DMS114 treated with DMSO at 0.1 percent for 48 hours (cell line): ENCODE data around the gene ZSWIM6.

Experiments used
- DNase-seq: peaks from one replicate; lab custom pipeline; 2025; ENCODE audit not compliant: unreplicated experiment; lab: John Stamatoyannopoulos, UW

Gene ZSWIM6

DNA sequence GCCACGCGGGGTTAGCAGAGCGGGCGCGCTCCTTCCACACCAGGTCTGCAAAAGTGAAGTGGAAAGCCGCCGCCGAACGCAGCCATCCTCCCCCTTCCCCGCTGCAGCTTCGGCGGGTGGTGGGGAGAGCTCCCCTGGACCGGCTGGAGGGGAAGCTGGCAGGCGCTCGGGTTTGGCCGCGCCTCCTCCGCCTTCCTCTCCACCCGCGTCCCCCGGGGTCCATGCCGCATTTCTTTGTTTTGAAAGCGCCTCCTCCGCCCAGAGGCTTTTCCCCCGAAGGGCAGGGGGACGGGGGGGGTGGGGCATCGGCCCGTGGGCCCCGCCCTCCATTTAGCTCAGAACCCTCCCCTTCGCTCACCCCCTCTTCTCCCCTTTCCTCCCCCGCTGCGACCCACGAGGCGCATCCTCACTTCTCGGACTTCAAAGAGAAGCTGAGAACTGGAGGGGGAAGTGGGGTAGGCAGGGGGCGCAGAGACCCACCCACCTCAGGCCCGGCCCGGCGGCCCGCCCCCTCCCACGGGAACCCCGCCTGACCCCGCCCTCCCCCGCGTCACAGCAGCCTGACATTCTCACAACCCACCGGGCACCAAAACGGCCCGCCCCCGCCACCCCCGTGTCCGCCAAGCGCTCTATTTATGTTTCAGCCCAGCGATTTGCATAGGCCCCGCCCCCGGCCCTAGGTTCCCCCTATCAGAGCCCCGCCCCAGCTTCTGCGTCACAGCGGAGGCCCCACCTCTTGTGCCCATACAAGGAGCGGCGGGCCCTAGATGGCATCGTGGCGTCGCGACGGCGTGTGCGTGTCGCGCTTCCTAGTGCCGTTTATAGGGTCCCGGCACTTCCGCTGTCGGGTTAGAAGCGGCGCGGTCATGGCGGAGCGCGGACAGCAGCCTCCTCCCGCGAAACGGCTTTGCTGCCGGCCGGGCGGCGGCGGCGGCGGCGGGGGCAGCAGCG lies at the start of gene ZSWIM6:
Gene ZSWIM6, plus strand, starts transcription at position 852 of the 951 bp plus-strand sequence. Its CDS starts 15 bp downstream, at position 867.
- DNase-seq = peak; percentile 89

DNA sequence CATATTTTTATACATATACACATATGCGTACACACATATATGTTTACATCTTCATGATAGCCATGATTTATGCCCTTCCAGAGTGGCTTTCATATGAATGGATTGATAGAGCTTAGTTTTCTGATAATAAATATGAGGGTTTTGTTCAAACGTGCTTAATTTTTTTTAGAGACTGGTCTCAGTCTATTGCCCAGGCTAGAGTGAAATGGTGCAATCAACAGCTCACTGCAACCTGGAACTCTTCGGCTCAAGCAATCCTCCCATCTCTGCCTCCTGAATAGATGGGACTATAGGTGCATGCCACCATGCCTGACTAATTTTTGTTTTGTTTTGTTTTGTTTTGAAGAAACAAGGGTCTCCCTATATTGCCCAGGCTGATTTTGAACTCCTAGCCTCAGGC lies 48.6 kb upstream of the ZSWIM6 start:
- no peak for DNase-seq

DNA sequence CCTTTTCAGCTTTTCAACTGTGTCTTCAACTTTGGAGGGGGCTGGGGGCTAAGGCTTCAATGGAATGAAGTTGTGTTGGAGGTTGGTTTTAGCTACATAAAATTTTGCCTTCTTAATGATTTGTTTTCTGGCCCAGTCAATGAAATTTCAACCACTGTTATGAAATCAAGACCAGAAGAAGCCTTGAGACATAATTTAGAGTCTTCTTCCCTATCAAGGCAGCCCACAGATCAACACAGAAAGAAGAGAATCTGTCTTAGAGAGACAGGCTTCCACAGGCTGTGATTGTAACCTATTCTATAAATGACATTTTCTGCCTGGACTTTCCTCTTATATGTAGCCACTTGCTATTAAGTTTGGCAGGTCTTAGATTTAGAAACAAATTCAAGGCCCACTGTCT lies 46.5 kb upstream of the ZSWIM6 start:
- no peak for DNase-seq

DNA sequence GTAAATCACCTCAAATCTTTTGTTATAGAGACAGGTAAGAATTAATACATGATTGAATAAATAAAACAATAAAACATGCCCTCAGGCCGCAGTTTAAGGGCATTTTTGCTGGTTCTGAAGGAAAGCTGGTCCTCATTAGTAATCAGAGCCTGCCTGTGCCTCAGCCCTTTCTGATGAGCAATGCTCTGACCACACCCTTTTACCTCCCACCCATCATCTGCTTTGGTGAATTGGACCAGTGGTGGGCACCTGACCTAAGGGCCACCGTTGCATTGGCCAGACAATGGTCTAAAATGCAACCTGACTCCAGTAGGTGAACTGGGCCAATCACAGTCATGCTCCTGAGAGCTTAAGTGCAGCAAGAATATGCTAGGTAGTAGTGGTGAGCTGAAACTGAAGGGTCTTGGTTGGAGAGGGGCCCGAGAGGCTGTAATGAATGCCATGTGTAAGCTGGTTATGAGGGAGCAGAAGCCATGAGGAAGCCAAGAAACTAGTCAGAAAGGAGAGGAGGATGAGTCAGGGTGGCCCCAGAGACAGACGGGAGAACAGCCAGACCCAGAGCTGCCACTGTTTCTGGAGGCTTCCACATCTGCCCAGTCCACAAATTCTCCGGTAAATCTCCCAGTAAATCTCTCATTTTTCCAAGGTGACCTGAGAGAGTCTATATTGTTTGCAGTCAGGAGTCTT lies 45.5 kb upstream of the ZSWIM6 start:
- DNase-seq = no peak

DNA sequence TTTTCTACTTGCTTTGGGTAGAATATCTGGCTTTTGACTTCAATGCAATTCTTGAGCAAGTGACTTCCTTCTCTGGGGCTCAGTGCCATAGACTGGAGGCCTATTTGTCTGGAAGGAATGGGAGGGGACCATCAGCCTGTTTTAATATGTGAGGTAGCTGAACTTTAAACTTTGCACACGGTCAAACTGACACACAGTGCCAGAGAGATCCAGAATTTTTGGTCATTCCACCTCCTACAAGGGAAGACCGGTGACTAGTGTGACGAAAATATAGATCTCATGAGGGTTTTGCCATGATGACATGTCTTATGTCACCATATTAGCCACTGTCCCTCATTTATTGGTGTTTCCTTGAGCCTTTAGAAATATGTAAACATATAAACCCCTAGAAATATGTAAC lies 44.6 kb upstream of the ZSWIM6 start:
- DNase-seq = no peak

DNA sequence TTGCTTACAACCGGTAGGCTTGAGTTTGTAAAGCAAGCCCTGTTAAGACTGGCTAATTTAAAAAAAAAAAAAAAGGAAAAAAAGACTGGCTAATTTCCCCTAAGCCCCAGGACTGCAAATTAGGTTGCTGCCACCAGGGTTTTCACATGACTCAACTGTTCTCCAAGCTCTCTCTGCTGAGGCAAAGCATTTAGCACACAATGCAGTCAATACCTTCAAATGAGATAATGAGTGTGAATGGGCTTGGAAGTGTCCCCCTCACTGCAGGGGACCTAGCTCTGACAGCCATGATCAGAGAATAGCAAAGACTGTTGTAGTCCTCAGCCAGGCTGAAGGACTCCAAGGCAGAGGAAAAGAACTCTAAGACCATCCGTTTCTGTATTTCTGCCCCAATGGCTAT lies 42.8 kb upstream of the ZSWIM6 start:
- no peak for DNase-seq

DNA sequence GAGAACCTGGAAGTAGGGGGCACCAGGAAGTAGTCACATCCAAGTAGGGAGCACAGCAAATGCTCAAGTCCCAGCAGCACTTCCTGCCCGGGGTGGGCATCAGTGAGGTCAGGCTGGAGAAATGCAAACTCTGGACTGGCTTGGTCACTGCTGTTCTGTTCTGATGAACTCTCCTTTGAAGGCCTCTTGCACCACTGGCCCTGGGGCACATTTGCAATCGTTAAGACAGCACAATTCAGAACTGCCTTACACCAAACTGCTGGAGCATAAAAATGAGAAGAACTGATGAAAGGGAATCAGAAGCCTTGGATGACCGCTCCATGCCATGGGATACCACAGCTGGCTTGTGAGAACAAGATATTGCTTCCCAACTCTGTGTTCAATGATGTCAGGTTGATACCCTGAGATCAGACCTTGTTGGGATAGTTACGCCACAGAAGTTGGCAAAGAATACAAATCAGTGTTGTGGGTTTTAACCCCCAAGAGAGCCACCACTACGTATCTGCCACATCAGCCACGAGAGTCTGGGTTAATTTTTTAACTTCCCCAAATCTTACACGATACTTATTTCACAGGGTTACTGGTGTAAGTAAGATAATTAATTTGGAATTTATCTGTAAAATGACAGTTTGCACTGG lies 42.3 kb upstream of the ZSWIM6 start:
- DNase-seq = no peak

DNA sequence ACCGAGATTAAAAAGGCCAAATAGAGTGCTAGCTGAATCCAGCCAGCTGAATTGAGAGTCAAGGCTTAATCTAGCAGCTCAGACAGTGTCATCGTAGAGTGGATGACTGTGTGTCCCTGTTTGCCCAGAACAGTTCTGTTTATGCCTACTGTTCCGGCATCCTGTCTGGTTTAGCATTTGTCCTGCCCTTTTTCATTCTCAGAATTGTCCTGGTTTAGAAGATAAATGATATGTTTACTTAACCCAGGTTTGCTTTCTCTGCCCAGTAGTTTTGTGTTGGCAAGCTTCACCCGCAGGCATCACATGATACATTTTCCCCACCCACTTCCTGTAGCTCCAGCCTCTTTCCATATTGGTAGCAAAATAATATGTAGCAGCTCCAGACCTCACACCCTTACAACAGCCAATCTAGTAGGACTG lies 41.3 kb upstream of the ZSWIM6 start:
- DNase-seq = no peak

DNA sequence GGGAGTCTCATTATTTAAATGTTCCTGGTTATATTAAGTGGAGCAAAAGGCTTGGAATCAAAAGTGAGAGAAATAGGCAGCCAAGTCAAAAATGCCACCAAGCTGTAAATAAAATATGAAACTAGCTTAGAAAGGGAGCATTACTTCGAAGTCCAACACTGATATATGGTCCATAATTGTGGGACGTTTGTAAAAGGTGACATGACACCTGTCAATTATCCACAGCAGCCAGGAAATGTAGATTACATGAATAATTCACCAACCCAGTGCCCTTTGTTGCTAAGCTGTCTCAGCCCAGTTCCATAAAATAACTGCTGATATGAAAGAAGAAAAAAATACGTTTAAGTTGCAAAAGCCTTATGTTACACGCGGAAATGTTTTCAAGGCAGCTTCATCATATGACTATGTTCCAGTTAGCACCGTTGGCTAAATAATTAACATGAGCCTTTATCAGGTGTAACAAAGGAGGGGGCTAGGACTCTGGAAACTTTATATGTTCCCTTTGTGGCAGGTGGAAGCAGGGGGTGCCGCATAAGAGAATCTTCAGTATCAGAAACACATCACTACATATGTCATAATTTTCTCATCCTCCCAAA lies 39.9 kb upstream of the ZSWIM6 start:
- DNase-seq = no peak

DNA sequence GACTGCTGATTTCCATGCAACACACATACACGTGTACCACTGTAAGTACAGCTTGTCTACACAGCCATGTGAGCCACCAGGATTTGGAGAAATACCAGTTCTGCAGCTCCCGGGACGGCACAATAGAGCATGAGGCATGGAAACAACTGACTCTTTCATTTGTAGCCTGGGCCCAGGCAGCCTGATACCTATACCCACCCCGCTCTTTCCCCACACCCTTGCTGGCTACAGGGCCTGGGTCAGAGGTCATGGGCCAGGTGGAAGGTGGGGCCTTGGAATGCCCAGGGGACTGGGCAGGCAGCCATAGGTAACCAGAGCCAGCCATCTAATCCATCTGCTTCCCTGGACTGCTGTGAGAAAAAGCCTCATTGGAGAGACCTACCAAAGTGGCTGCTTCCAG lies 39.0 kb upstream of the ZSWIM6 start:
- DNase-seq = no peak

DNA sequence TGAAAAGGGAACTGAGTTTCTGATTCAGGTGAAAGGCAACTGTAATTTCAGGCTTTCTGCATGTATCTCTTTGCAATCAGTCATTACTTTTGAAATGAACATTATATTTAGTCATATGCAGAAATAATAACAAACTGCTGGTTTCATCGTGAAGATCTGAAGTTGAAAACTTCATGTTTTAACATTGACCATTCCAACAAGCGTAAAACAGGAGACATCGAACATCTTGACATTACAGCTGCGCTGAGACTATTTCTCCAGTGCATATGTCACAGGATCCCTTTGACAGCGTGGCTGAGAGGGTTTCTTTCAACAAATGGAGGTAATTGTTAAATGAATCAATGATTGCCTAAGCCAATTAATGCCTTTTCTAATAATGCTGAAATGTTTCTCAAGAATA lies 38.2 kb upstream of the ZSWIM6 start:
- no peak for DNase-seq

DNA sequence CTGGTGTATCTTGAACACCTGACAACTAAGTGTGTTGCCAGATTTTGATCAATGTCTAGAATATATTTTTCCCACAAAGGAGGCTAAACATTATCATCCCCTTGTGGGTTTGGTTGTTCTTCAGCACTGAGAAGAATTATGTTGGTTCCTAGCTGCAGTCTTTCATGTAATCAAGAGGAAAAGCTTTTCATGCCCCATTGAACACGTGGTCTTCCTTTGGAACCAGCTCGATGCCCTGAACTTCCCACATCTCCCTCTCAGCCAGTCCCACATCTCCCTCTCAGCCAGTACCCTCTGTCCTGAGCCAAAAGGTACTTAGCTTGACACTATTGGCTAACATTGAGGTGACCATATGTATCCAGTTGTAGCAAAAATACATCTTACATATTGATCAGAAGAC lies 36.7 kb upstream of the ZSWIM6 start:
- no peak for DNase-seq

DNA sequence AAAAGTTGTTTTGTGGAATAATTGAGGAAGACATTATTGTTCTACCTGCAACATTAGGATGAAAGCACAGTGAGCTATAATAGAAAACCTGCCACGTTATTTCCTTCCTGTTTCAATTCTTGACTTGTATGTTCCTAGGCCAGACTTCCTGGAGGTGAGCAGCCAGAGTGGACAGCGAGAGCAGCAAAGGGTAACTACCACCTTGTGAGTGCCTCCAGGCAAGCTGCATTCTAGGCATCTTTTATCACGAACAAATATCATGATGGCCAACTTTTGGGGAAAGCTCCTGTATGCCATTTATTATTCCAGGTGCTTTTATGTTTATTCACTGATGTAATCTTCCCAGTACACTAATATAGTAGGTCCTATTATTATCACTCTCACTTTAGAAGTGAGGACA lies 34.0 kb upstream of the ZSWIM6 start:
- no peak for DNase-seq

DNA sequence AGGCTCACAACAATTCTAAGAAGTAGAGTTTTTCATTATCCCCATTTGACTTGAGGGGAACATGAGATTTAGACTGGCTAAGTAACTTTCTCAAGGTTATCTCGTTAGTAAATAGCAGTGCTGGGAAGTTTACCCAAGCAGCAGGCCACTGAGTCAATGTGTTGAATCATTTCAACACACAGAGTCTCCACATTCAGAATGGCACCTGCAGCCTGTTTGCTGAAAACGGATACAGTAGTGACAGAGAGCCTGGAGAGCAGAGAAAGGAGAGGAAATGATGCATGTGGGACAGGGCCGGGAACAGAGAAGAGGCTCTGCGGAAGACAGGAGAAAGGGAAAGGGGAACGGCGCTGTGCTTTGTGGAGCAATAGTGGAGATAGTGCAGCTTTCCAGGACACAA lies 33.5 kb upstream of the ZSWIM6 start:
- DNase-seq = no peak

DNA sequence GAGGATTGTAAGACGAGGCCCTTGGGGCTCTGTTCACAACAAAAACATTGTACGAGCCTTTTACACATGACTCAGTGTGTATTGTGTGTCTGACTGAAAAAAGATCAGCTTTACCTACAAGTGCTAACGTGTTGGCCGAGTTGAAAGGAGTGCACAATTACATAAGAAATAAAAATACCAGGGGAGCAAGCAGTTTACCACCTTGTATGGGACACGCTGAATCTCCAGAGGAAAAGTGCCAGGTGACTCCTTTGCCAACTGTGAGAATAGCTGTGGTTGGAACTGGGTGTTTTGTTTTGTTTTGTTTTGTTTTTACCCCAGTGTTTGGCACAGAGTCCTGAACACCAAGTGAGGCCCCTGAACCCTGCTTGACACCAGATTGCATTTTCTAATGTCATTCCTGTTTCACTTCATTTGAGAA lies 32.8 kb upstream of the ZSWIM6 start:
- DNase-seq = no peak

DNA sequence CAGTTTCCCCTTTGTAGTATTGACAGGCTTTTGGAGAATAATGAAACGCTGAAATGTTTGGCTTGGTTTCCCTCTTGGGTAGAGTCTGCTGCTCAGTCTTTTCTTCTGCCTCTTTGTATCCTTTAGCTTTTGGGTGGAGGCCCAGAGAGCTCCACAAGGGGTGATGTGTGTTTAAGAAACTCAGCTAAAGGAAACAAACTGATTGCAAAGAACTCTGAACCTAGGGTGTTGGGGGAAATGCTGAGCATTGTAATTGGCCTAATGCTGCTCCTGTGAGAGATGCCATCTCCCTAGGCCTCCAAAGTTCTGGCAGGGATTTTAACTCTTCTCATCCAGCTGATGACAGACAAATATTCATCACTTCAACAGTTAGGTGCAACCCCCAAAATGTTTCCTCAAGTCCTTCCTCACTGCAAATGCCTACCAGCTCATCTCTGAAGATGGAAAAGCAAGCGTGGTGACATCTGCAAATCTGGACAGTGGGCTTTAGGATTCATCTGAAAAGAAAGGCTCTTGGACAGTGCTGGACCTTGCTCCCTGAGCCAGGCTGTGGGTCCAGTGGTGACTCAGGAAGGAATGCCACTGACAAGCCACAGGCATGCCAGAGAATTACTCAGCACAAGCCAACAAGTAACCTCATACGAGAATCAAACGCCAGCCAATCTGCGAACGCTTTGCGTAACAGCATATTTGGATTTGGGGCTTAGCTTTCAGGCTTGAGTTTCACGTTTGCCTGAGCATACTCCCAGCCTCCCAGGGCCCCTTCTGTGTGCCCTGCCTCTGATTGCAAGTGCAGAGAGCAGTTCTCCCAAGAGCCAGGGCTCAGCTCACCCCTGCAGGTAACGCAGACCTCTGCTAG lies 30.5 kb upstream of the ZSWIM6 start:
- DNase-seq = no peak

DNA sequence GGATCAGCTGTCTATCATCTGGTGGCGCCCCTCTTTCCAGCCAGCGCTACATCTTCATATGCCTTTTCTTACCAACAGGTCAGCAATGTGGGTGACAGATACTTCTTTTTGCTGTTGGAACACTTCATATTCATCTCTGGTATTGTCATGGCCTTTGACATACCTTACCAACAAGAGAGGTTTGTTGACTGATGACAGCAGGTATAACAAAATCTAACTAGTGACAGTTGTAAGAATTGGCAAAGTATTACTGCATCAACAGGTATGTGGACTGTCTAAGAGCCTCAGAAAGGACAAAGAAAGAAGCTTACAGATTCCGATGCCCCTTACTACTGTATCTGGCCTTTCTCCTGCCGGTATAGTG lies 29.9 kb upstream of the ZSWIM6 start:
- no peak for DNase-seq

DNA sequence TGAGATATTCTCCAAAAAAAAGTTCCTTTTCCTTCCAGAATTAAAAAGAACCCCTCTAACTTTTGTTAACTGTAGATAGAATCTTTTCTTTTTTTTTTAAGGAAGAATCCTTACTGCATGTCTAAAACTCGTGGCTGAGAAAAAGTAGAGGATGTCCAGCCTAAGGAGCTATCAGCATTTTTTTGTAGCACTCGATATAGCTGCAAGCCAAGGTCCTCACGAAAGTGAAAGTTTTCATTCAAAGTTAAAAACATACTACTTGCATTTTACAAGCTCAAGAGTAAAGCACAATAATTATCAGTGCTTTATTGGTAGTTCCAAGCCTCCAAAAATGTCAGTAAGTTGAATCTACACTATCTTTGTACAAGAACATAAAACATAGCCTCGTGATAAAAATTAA lies 28.7 kb upstream of the ZSWIM6 start:
- DNase-seq = no peak

DNA sequence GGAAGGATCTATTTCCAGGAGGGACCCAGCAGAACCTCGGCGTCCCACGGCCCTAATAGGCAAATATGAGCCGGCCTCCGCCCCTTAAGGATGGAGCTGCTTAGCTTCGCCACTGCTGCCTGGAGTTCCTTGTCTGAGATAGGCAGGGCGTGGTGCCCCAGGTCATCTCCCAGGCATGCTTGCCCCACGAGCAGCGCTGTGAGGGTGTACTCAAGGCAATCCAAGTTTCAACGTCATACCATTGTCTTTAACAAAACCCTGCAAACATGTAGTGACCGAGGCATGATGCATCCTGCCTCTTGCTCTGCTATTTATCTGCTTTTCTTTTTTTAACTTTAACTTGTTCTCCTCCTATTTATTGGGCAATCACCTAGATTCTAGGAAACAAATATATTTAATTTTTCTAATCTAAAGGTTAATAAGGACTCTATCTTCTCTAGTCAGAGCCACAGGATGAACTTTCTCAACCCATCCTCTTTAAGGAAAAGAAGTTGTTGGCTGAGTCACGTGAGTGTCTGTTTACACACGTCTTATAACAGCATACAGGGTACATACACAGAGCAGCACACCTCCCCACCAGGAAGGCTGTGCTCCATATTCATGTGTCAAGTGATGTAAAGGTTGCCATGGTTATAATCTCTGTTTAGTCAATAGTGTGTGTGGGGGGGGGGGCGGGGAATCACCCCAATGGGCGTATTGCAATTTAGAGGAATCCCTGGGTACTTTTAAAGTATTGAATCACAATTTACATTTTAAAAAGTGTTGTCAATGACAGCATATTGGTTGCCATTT lies 27.3 kb upstream of the ZSWIM6 start:
- DNase-seq = no peak
